HFF-Myc (cell line): Measurements from ENCODE around the gene LAPTM5.

Experiments used
- DNase-seq: peaks from one replicate; pipeline ENCODE4 v3.0.0-alpha.2; 2011; ENCODE audit warnings: low read depth; ENCODE audit errors: extremely low read depth
- H3K4me3 ChIP-seq: replicated peaks from 2 replicates; pipeline ENCODE4 v1.5.1; 2011; ENCODE audit warnings: low read depth, mild to moderate bottlenecking, control low read depth, low read length
- TF ChIP-seq, protein P1 (sequence below): IDR thresholded peaks from 2 replicates; pipeline ENCODE4 v1.5.1; 2012; ENCODE audit warnings: mild to moderate bottlenecking, low read depth, low read length, control low read depth; ENCODE audit errors: missing control alignments

The LAPTM5 gene

GRCh38 chr1:30724175-30724574 is 33.4 kb downstream of the LAPTM5 start:
- TF ChIP-seq, protein P1, sequence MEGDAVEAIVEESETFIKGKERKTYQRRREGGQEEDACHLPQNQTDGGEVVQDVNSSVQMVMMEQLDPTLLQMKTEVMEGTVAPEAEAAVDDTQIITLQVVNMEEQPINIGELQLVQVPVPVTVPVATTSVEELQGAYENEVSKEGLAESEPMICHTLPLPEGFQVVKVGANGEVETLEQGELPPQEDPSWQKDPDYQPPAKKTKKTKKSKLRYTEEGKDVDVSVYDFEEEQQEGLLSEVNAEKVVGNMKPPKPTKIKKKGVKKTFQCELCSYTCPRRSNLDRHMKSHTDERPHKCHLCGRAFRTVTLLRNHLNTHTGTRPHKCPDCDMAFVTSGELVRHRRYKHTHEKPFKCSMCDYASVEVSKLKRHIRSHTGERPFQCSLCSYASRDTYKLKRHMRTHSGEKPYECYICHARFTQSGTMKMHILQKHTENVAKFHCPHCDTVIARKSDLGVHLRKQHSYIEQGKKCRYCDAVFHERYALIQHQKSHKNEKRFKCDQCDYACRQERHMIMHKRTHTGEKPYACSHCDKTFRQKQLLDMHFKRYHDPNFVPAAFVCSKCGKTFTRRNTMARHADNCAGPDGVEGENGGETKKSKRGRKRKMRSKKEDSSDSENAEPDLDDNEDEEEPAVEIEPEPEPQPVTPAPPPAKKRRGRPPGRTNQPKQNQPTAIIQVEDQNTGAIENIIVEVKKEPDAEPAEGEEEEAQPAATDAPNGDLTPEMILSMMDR: peak; percentile 24
- DNase-seq: no peak
- H3K4me3 ChIP-seq: no peak overlapping the region

DNA sequence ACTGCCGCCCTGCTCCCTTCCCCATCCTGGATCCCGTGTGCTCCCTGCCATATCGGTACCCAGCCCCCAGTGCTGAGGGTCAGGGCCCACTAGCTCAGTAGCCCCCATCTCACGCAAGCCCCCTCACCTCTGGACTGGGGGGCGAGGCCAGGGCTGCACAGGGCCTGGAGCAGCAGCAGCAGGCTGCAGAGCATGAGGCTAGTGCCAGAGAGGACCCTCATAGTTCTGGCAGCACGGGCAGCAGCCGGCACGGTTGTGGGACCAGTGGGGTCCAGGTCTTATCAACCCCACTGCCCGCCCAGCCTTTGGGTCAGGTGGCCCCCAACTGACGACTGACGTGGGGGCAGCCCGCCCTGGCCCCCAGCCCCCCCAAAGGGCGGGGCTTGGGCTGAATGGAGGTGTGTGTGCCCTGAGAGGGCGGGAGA is 34.2 kb downstream of the LAPTM5 start, which contains the start of gene MATN1:
TSS of gene MATN1 (minus strand) at position 255 of the 425 bp plus-strand sequence. CDS start at position 221, 34 bp downstream.
- TF ChIP-seq, protein P1: no peak
- H3K4me3 ChIP-seq: no peak within 1 kb of the TSS
- DNase-seq: no peak

GRCh38 chr1:30721812-30722537 is 35.6 kb downstream of the LAPTM5 start:
- TF ChIP-seq, protein P1: no peak
- no peak overlapping the region for H3K4me3 ChIP-seq
- DNase-seq: no peak

- TF ChIP-seq, protein P1: no peak
- no peak overlapping the region for H3K4me3 ChIP-seq
- no peak for DNase-seq
These were observed 36.2 kb downstream of the LAPTM5 start for GRCh38 chr1:30721341-30721793.

DNA sequence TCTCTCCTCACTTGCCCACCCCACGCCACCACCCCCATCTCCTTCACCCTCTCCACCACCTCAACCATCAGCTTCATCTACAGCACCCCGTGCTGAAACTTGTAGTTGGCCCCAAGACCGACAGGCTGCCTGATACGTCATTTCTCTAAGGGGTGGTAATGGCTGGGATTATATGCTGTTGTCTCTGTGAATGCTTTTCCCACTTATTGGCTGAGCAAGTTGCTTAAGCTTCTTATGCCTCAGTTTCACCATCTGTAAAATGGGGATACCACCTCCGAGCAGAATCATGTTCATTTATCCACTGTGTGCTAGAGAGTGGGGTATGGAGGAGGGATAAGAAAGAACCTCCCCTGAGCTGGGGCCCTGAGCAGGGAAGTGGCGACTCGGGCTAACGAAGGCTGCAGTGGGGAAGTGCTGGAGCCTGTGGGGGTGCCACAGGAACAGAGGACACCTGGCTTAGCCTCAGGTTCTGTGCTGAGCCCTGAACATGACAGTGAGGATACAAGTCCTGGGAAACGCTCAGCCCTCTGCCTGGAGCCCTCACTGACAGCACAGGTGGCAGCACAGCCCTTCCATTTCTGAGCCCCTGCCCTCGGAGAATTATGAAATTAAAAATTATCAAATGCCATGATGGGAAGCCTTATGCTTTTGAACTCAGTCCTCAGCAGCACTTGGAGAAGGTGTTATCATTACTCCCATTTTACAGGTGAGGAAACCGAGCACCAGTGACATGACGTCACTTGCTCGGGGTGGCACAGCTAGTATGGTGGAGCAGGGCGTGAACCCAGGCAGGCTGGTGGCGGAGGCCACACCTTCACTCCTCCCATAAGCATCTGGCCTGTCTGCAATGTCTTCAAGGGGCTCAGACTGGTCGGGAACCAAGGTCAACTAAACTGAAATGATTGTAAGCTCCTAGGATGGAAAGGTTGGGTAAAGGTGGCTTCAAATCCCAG is 37.0 kb downstream of the LAPTM5 start:
- DNase-seq: no peak
- TF ChIP-seq, protein P1: no peak
- no peak overlapping the region for H3K4me3 ChIP-seq

DNA sequence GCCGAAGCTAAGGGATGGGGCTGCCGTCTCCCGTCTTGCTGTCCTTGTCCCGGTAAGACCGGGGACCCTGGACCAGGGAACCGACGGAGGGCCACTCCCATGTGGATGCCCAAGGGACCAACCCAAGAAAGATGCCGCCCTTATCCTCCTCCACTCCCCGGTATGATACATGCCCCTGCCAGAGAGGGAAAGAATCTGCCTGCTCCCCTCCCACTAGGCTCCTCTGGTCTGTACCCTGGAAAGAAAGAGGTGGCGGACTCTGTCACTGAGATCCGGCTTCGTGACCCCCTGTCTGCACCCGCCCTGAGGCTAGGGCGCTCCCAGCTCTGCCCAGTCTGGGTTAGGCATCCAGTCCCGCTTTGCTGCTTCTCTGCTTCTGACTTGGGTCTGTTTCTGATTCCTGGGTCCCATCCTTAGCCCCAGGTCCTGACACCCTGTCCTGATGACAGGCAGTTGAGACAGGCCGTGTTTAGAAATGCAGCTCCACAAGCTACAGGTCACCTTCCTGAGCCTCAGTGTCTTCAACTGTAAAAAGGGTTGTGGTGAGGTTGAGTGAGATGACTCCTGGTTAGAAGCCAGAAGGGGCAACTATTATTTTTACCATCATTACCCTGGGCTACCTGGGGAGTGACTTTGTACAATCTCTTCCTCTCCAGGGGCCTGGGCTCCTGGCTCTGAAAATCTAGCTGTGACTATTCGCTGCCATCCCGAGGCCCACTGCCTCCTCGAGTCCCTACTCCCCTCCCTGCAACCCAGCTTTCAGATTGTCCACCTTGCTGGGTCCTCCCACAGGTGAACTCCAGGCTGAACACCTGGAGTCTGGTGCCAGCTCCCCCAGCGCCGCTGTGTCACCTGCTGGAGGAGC is 37.9 kb downstream of the LAPTM5 start:
- H3K4me3 ChIP-seq: peak overlapping the region; percentile 56
- TF ChIP-seq, protein P1: no peak
- no peak for DNase-seq
